H1 (cell line): ENCODE results near the gene BRPF3. TPM values are rescaled to one million over a fixed set of nuclear protein-coding genes. Genes with fewer than 3 reads are reported as not detected.

ENCODE experiments used
- CTCF ChIA-PET: fragments of 300-600 bp; sonication (Branson Sonifier 250); formaldehyde crosslinking; loops from one replicate; lab custom pipeline; 2021; ENCODE audit not compliant: partially characterized antibody; lab: Charles Lee
- POLR2A ChIA-PET: fragments of 300-600 bp; sonication (Branson Sonifier 250); formaldehyde crosslinking; loops from one replicate; lab custom pipeline; 2021; ENCODE audit warnings: inconsistent platforms; ENCODE audit not compliant: partially characterized antibody; lab: Charles Lee
- DNase-seq, 2 experiments: peaks; one replicate each; pipeline versions ENCODE4 v3.0.0 to v3.0.0-alpha.2; 2010 to 2022; ENCODE audit warnings: low spot score in 2 of 2, low read depth in 1 of 2, mixed read lengths in 1 of 2
- FAIRE-seq: peaks from 2 replicates; lab custom pipeline; 2011; peaks lifted over from hg19 to GRCh38; lab: Jason Lieb, UNC
- H2AFZ ChIP-seq: 2 replicates; pipeline ENCODE4 v1.8.1; 2012; ENCODE audit warnings: low read length, inconsistent platforms
- H2AK5ac ChIP-seq: 2 replicates; pipeline ENCODE4 v1.6.1; 2013; ENCODE audit warnings: low read depth, low read length
- H2BK120ac ChIP-seq: replicated peaks from 2 replicates; pipeline ENCODE3; 2013; ENCODE audit warnings: low read depth, low read length, inconsistent platforms
- H2BK12ac ChIP-seq: 2 replicates; pipeline ENCODE4 v1.6.1; 2013; ENCODE audit warnings: low read depth, low read length
- H2BK15ac ChIP-seq: 2 replicates; pipeline ENCODE4 v1.6.1; 2013; ENCODE audit warnings: low read length
- H2BK20ac ChIP-seq: 2 replicates; pipeline ENCODE4 v1.6.1; 2013; ENCODE audit warnings: low read length
- H2BK5ac ChIP-seq: 2 replicates; pipeline ENCODE4 v1.6.1; 2013; ENCODE audit warnings: low read depth, low read length
- H3K14ac ChIP-seq: 2 replicates; pipeline ENCODE4 v1.6.1; 2013; ENCODE audit warnings: inconsistent platforms; ENCODE audit not compliant: insufficient read length
- H3K18ac ChIP-seq: 2 replicates; pipeline ENCODE4 v1.6.1; 2013; ENCODE audit warnings: low read length; ENCODE audit errors: extremely low read depth
- H3K23ac ChIP-seq: 2 replicates; pipeline ENCODE4 v1.6.1; 2013; ENCODE audit warnings: inconsistent platforms; ENCODE audit not compliant: insufficient read length
- H3K23me2 ChIP-seq: 2 replicates; pipeline ENCODE4 v1.6.1; 2013; ENCODE audit warnings: low read depth, low read length
- H3K27ac ChIP-seq: 2 replicates; pipeline ENCODE4 v1.6.1; 2011; ENCODE audit warnings: low read depth, low read length, inconsistent platforms
- H3K27me3 ChIP-seq, 4 experiments: replicated peaks in 1 of 4; 1 replicate in 1 of 4; 2 replicates in 3 of 4; pipeline versions ENCODE4 v1.6.1 to v1.8.1; 2011 to 2013; ENCODE audit warnings: low read length in 3 of 4, mild to moderate bottlenecking in 3 of 4, inconsistent platforms in 2 of 4, mixed read lengths in 2 of 4, moderate library complexity in 1 of 4; ENCODE audit not compliant: control insufficient read depth in 3 of 4, insufficient read depth in 3 of 4; ENCODE audit errors: extremely low read depth in 1 of 4
- H3K36me3 ChIP-seq, 4 experiments: 2 replicates each; pipeline versions ENCODE4 v1.6.1 to v1.8.1; 2011 to 2013; ENCODE audit warnings: mild to moderate bottlenecking in 4 of 4, low read length in 3 of 4, moderate library complexity in 2 of 4, control low read depth in 1 of 4, inconsistent platforms in 1 of 4; ENCODE audit not compliant: insufficient read depth in 4 of 4, control insufficient read depth in 2 of 4
- H3K4ac ChIP-seq: replicated peaks from 2 replicates; pipeline ENCODE3; 2013; ENCODE audit warnings: low read length, low read depth, mixed read lengths, inconsistent platforms; ENCODE audit not compliant: insufficient read length
- H3K4me1 ChIP-seq, 4 experiments: replicated peaks in 1 of 4; 1 replicate in 1 of 4; 2 replicates in 3 of 4; pipeline versions ENCODE4 v1.6.1 to v1.8.1; 2011 to 2013; ENCODE audit warnings: low read length in 3 of 4, inconsistent platforms in 2 of 4, mixed read lengths in 1 of 4; ENCODE audit not compliant: insufficient read depth in 4 of 4, control insufficient read depth in 3 of 4
- H3K4me2 ChIP-seq, 2 experiments: 2 replicates each; pipeline versions ENCODE4 v1.6.1 to v1.8.1; 2011 to 2013; ENCODE audit warnings: low read depth in 2 of 2, low read length in 2 of 2, control low read depth in 1 of 2, inconsistent platforms in 1 of 2, mild to moderate bottlenecking in 1 of 2; ENCODE audit not compliant: insufficient read depth in 1 of 2
- H3K4me3 ChIP-seq, 4 experiments: fragments of 200-600, 300-600 bp in 1 of 4; sonication (generic), shearing (Covaris generic), sonication (Bioruptor Twin) in 1 of 4; 2 replicates each; pipeline versions ENCODE4 v1.5.1 to v1.8.1; 2011 to 2016; ENCODE audit warnings: low read length in 4 of 4, low read depth in 3 of 4, control low read depth in 2 of 4, inconsistent platforms in 2 of 4, mild to moderate bottlenecking in 2 of 4, mixed read lengths in 1 of 4, moderate library complexity in 1 of 4; ENCODE audit not compliant: insufficient read depth in 2 of 4; ENCODE audit errors: extremely low read depth in 1 of 4
- H3K56ac ChIP-seq: replicated peaks from 2 replicates; pipeline ENCODE3; 2013; ENCODE audit warnings: low read depth, mild to moderate bottlenecking, mixed read lengths, low read length, inconsistent platforms; ENCODE audit not compliant: insufficient read length
- H3K79me1 ChIP-seq: 2 replicates; pipeline ENCODE4 v1.6.1; 2013; ENCODE audit warnings: low read depth, low read length, control low read depth
- H3K79me2 ChIP-seq, 2 experiments: 2 replicates each; pipeline versions ENCODE4 v1.6.1 to v1.8.1; 2012 to 2013; ENCODE audit warnings: low read length in 2 of 2, mild to moderate bottlenecking in 2 of 2, inconsistent platforms in 1 of 2; ENCODE audit not compliant: insufficient read depth in 2 of 2, control insufficient read depth in 1 of 2
- H3K9ac ChIP-seq, 4 experiments: replicated peaks in 1 of 4; 1 replicate in 1 of 4; 2 replicates in 3 of 4; pipeline versions ENCODE4 v1.6.1 to v1.8.1; 2011 to 2013; ENCODE audit warnings: low read depth in 3 of 4, low read length in 3 of 4, control low read depth in 2 of 4, mild to moderate bottlenecking in 2 of 4, moderate library complexity in 2 of 4, inconsistent platforms in 1 of 4; ENCODE audit errors: extremely low read depth in 1 of 4
- H3K9me3 ChIP-seq, 2 experiments: 2 replicates each; pipeline versions ENCODE4 v1.6.1 to v1.8.1; 2012 to 2013; ENCODE audit warnings: mild to moderate bottlenecking in 2 of 2, moderate library complexity in 2 of 2, control low read depth in 1 of 2, inconsistent platforms in 1 of 2, low read depth in 1 of 2, low read length in 1 of 2, mixed read lengths in 1 of 2; ENCODE audit not compliant: insufficient read depth in 2 of 2
- H4K20me1 ChIP-seq, 2 experiments: replicated peaks in 1 of 2; 2 replicates each; pipeline versions ENCODE3 to v1.8.1; 2011 to 2013; ENCODE audit warnings: inconsistent platforms in 2 of 2, low read length in 2 of 2, mild to moderate bottlenecking in 1 of 2; ENCODE audit not compliant: insufficient read depth in 2 of 2, control insufficient read depth in 1 of 2
- H4K5ac ChIP-seq: 2 replicates; pipeline ENCODE4 v1.6.1; 2013; ENCODE audit warnings: low read length, low read depth, mixed read lengths, inconsistent platforms; ENCODE audit not compliant: insufficient read length
- H4K8ac ChIP-seq: 2 replicates; pipeline ENCODE4 v1.8.0; 2013; ENCODE audit warnings: mild to moderate bottlenecking, moderate library complexity, low read length, inconsistent platforms; ENCODE audit not compliant: insufficient read depth; ENCODE audit errors: extremely low read depth
- H4K91ac ChIP-seq: replicated peaks from 2 replicates; pipeline ENCODE3; 2013; ENCODE audit warnings: low read length, mixed read lengths, inconsistent platforms; ENCODE audit not compliant: insufficient read length
- CBX5 ChIP-seq: fragments of 300-800, 300-1000 bp; sonication (generic); IDR thresholded peaks from 2 replicates; pipeline ENCODE4 v1.7.1; 2016; ENCODE audit warnings: antibody characterized with exemption, low read length, low read depth
- CREB1 ChIP-seq: IDR thresholded peaks from 2 replicates; pipeline ENCODE4 v1.6.1; 2012; ENCODE audit warnings: inconsistent platforms
- CTBP2 ChIP-seq: IDR thresholded peaks from 2 replicates; pipeline ENCODE4 v1.7.0; 2011; ENCODE audit warnings: borderline replicate concordance, mild to moderate bottlenecking, moderate library complexity, mixed read lengths, low read length; ENCODE audit not compliant: insufficient read depth, insufficient read length
- EGR1 ChIP-seq: IDR thresholded peaks from 2 replicates; pipeline ENCODE4 v1.6.1; 2011; ENCODE audit warnings: low read depth, low read length, borderline replicate concordance
- JUND ChIP-seq: IDR thresholded peaks from 2 replicates; pipeline ENCODE4 v1.6.1; 2011; ENCODE audit warnings: mild to moderate bottlenecking, improper control_type of control experiment, low read length
- KDM4A ChIP-seq: IDR thresholded peaks from one replicate; pipeline ENCODE4 v1.7.1; 2012; ENCODE audit warnings: low read depth, mild to moderate bottlenecking, moderate library complexity, low read length, inconsistent platforms; ENCODE audit not compliant: severe bottlenecking
- MAX ChIP-seq: IDR thresholded peaks from 2 replicates; pipeline ENCODE4 v1.6.1; 2012; ENCODE audit warnings: inconsistent platforms
- NRF1 ChIP-seq: IDR thresholded peaks from 2 replicates; pipeline ENCODE4 v1.6.1; 2011; ENCODE audit warnings: mild to moderate bottlenecking, low read depth, low read length, improper control_type of control experiment
- POU5F1 ChIP-seq: IDR thresholded peaks from 2 replicates; pipeline ENCODE4 v1.6.1; 2011; ENCODE audit warnings: low read depth, mild to moderate bottlenecking, low read length, moderate library complexity
- RFX5 ChIP-seq: IDR thresholded peaks from 2 replicates; pipeline ENCODE4 v1.6.1; 2011; ENCODE audit warnings: low read depth, low read length, improper control_type of control experiment, borderline replicate concordance
- SAP30 ChIP-seq: fragments of 300-600 bp; sonication (generic); IDR thresholded peaks from 2 replicates; pipeline ENCODE4 v1.7.1; 2012; ENCODE audit warnings: low read length, moderate library complexity, mild to moderate bottlenecking, inconsistent platforms; ENCODE audit not compliant: insufficient read depth, insufficient replicate concordance
- SIN3A ChIP-seq, 2 experiments: IDR thresholded peaks in 1 of 2; conservative IDR thresholded peaks in 1 of 2; 2 replicates each; pipeline ENCODE4 v1.6.1; 2011 to 2012; ENCODE audit warnings: low read length in 2 of 2, improper control_type of control experiment in 1 of 2, low read depth in 1 of 2, mild to moderate bottlenecking in 1 of 2
- SP2 ChIP-seq: IDR thresholded peaks from 2 replicates; pipeline ENCODE4 v1.6.1; 2012; ENCODE audit warnings: mild to moderate bottlenecking, low read length, inconsistent platforms
- SP4 ChIP-seq: IDR thresholded peaks from 2 replicates; pipeline ENCODE4 v1.6.1; 2012; ENCODE audit warnings: low read length, inconsistent platforms
- SRF ChIP-seq: IDR thresholded peaks from 2 replicates; pipeline ENCODE4 v1.6.1; 2011; ENCODE audit warnings: mild to moderate bottlenecking, low read depth, low read length, moderate library complexity
- WGBS, 2 experiments: shearing (Covaris generic) in 1 of 2; methylation state at CpG; one replicate each; pipeline versions ENCODE4 v1.1.6 to v1.1.7; 2013 to 2015; ENCODE audit warnings: low lambda C conversion rate in 2 of 2, mixed read lengths in 2 of 2, inconsistent platforms in 1 of 2, low coverage in 1 of 2, missing lambda C conversion rate in 1 of 2; ENCODE audit not compliant: insufficient replicate concordance in 2 of 2, insufficient coverage in 1 of 2, insufficient read length in 1 of 2; ENCODE audit errors: extremely low coverage in 1 of 2, missing lambda C conversion rate in 1 of 2; 5-methylcytosine and 5-hydroxymethylcytosine counted together
- polyA plus RNA-seq, 7 experiments: library from polyadenylated mRNA; depleted of rRNA in 3 of 7; stranded (reverse) in 5 of 7; unstranded in 2 of 7; fragments of >200 nt in 5 of 7; fragments of 200-250 nt in 2 of 7; gene quantifications; 1 replicate in 5 of 7; 2 replicates in 1 of 7; 4 replicates in 1 of 7; pipeline versions ENCODE4 v1.2.1 to v1.2.3, GENCODE V29; 2011 to 2013; ENCODE audit warnings: missing spikeins in 2 of 7, mixed read lengths in 2 of 7
- total RNA-seq: library from RNA; stranded (reverse); fragmentation: NEBNext Ultra II Directional; extraction: Animal tissue kit (Norgen Biotek cat#: 25700); gene quantifications from 2 replicates; pipeline ENCODE4 v1.2.1, GENCODE V29; 2021

Gene BRPF3
- total and polyA plus RNA-seq, 2 of the 8 experiments (the other 6 are each of a cell fraction or from before 2014, with no cell fraction given): 26.0 to 37.5 TPM

- H3K23me2 ChIP-seq: no peaks in the 10 kb centered on the region
- no peak overlapping the region for H2BK15ac ChIP-seq
- no peak overlapping the region for H3K9ac ChIP-seq
- no peaks in the 10 kb centered on the region for H3K79me1 ChIP-seq
- no peak overlapping the region for H3K4me2 ChIP-seq
- no peaks in the 10 kb centered on the region for H3K9me3 ChIP-seq
- H3K27ac ChIP-seq: no peak overlapping the region
- DNase-seq (no peak), FAIRE-seq (no peak)
- CTCF ChIA-PET: interaction anchor here (1.6 kb wide), 1 partner anchor 14 kb away, joined by 4 read pairs; no protein-coding TSS in a partner anchor
- POLR2A ChIA-PET: interaction anchor here (1.5 kb wide), 1 partner anchor 8 kb away, joined by 3 read pairs; no protein-coding TSS in a partner anchor
- H2AK5ac ChIP-seq: no peak overlapping the region
- no peak overlapping the region for H2BK5ac ChIP-seq
- H3K27me3 ChIP-seq: no peaks in the 10 kb centered on the region
- H2BK120ac ChIP-seq: no peak overlapping the region
- no peak overlapping the region for H4K91ac ChIP-seq
- H3K4me1 ChIP-seq: no peaks in the 10 kb centered on the region
- 93% methylated on average over 2 of the region's 2 CpGs; no CpG with 5 or more reads in 1 of the 2 experiments for WGBS, 2 experiments
- no peak overlapping the region for H2BK12ac ChIP-seq
- no peak overlapping the region for H3K4me3 ChIP-seq
- no peaks in the 10 kb centered on the region for H3K79me2 ChIP-seq
- no peak overlapping the region for H4K5ac ChIP-seq
- no peak for TF ChIP-seq MAX
- no peak for TF ChIP-seq SIN3A (conservative IDR thresholded peaks at IDR 0.05 in 1 of 2, IDR thresholded peaks at IDR 0.05 in 1 of 2; ENCODE audit: low read depth in 1 of 2, low read length in 2 of 2)
- no peak for TF ChIP-seq JUND
- no peak for TF ChIP-seq KDM4A
- TF ChIP-seq SP4: no peak
- TF ChIP-seq CTBP2: no peak
- no peak for TF ChIP-seq EGR1
- TF ChIP-seq CBX5: no peak
- no peak for TF ChIP-seq SRF
- TF ChIP-seq SP2: no peak
- no peak for TF ChIP-seq RFX5
- no peak for TF ChIP-seq NRF1
- no peak for TF ChIP-seq POU5F1
- no peak for TF ChIP-seq SAP30
- TF ChIP-seq CREB1: no peak
- H3K18ac ChIP-seq: no peak overlapping the region
- no peak overlapping the region for H3K56ac ChIP-seq
- peaks cover 2% of the 10 kb centered on the region in 2 experiments for H4K20me1 ChIP-seq
- no peak overlapping the region for H2BK20ac ChIP-seq
- no peak overlapping the region for H3K23ac ChIP-seq
- peaks cover 20 to 75% (median 57%) of the 10 kb centered on the region in 4 experiments for H3K36me3 ChIP-seq
- H3K4ac ChIP-seq: no peak overlapping the region
- no peak overlapping the region for H3K14ac ChIP-seq
- H2AFZ ChIP-seq: no peak overlapping the region
- no peak overlapping the region for H4K8ac ChIP-seq
Observed at GRCh38 chr6:36216559-36216958, 20.0 kb downstream of the BRPF3 start.
